Measurements from ENCODE around the gene ATPAF2. TPM values are rescaled to one million over a fixed set of nuclear protein-coding genes. Genes with fewer than 3 reads are reported as not detected.

The ATPAF2 gene
- total RNA-seq, 1 donor from 2014 or later = 20.6 TPM

DNA sequence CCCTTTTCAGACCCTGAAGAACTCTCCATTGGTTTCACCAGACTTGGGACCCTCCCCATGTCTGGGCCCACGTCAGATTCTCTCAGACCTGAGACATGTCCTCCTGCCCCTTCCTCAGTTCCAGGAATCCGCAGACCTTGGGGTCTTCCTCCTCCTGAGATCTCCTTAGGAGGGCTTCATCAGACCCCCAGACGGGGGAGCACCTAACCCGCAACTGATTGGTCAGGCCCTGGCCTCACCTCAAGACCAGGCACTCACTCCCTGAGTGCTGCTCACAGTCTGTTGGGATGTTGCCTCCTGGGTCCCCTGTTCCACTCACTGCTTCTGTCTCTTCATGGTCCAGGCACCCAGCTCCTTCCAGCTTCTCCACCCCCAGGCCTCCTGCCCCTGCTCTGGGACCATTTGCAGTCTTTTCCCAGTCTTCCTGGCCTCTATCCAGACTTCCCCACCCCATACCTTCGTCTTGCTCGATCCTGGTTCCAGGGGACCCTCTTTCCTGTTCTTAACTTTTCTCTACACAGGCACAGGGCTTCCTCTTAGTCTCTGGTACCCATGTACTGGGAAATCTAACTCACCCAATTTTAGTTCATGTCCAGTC is 1.4 kb upstream of the ATPAF2 start:
- DNase-seq (ENCODE audit: extremely low read depth, low read depth, low spot score) = no peak

DNA sequence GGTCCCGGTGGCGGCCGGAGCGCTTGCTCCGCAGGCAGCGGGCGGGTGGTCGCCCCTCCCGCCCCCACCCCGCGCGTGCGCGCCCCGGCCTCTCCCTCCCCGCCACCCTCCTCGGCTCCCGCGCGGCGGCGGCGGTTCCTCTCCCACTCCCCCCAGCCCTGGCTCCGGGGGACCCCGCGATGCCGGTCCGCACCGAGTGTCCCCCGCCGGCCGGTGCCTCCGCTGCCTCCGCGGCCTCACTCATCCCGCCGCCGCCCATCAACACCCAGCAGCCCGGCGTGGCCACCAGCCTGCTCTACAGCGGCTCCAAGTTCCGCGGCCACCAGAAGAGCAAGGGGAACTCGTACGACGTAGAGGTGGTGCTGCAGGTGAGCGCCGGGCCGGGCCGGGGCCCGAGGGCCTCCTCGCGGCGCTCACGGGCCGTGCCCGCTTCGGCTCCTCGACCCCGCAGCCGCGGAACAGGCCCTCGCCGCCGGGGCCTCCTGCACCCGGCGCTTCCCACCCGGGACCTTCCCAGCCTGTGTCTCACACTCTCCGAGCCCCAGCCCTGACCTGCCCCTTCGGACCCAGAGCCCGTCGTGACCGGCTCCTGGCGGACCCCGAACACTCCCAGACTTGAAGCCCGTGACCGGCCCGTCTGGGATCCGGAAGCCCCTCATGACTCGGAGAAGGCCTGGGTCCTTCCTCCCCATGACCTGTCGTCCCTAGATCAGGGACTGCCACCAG is 730 bp upstream of the ATPAF2 start:
- no peak for DNase-seq (ENCODE audit: extremely low read depth, low read depth, low spot score)

DNA sequence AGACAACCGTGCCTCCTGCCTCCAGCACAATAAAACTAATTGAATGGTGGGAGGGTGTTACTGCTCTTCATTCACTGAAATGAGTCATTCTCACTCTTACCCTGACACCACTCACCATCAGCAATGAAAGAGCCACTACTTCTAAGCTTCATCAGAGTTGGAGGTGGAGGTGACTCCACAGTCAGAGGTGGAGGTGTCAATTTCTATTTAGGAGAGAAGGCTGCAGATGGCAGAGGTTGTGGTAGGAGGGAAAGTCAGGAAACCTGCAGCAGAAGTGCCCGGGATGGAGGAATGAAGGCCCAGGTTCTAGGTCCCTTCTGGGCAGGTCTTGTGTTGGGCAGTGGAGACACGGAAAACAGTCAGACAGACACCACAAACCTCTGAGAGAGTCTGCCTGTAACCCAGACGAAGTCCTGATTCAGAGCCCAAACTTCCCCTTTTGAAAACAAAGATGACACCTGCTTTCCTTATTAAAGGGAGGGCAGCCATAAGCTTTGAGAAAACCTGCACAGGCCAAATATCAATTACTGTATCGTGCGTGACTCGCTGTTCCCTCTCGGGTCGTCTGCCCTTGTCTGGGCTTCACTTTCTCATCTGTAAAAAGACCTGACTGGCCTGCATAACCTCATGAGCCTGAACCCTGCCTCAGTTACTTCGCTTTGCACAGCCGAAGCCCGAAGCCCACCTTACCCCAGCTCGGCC is 668 bp downstream of the ATPAF2 start:
- DNase-seq (ENCODE audit: extremely low read depth, low read depth, low spot score) = no peak

DNA sequence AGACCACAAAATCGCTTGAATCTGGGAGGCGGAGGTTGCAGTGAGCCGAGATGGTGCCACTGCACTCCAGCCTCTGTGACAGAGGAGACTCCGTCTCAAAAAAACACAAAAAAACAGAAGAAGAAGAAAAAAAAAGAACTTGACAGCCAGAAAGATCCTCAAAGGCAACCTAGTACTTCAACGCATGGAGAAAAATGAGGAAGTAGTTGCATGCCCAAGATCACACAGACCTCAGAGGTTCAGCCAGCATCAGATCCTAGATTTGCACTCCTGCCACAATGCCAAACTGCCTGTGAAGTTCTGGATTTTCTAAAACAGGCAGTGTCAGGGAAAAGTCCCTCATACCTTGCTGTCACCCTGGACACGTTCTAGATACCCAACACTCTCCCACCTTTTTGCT is 1.5 kb downstream of the ATPAF2 start:
- no peak for DNase-seq (ENCODE audit: extremely low read depth, low read depth, low spot score)

DNA sequence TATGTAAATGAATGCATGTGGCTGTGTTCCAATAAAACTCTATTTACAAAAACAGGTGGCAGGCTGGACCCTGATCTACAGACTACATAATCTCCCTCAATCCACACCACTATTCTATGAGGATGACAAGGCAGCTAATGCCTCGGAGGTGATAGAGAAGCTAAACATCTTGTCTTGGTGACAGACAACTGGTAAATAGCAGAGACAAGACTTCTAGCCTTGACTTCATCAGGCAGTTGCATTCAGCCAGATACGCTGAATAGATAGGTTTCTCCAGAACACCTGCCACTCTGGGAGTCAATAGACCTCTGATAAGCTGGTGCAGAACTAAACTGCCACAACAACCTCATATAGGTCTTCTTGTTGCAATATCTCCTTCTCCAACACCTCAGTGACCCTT is 3.3 kb downstream of the ATPAF2 start:
- DNase-seq (ENCODE audit: extremely low read depth, low read depth, low spot score) = no peak

DNA sequence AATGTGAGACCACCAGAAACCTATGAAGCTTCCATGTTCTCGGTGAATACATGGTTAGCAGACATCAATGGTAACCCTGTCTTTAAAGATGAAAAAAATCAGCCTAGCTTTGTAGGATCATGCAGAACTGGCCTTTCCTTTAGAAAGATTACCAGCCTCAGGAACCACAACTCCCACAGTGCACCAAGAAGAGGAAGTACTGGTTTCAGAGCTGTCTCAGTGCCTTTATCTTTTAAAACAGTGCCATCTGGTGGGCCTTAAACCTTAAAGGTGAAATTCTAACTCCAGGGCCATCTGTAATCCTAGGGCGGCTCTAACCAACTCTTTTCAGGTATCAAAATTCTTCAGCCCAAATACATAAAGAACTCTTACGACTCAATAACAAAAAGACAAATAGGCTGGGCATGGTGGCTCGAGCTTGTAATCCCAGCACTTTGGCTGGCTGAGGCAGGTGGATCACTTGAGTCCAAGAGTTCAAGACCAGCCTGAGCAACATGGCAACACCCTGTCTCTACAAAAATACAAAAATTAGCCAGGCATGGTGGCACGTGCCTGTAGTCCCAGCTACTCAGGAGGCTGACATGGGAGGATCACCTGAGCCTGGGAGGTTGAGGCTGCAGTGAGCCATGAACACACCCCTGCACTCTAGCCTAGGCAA is 5.4 kb downstream of the ATPAF2 start:
- DNase-seq (ENCODE audit: extremely low read depth, low read depth, low spot score) = peak; percentile 75

DNA sequence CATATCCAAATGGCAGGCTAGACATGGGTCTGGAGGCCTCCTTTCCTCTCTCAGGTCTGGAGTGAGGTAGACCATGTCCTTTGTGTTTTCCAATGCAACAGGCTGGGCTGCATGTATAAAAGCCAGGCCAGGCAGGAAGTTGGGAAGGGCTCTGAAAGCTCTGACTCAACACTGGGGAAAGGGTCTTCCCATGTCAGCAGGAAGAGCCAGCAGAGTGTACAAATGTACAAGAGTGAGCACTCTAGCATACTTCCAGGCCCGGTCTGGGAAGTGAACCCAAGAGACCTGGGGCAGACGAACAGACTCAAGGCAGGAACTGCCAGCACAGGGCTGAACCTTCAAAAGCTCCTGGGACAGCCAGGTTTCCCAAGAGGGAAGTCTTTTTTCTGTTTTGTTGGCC is 7.0 kb downstream of the ATPAF2 start:
- no peak for DNase-seq (ENCODE audit: extremely low read depth, low read depth, low spot score)

DNA sequence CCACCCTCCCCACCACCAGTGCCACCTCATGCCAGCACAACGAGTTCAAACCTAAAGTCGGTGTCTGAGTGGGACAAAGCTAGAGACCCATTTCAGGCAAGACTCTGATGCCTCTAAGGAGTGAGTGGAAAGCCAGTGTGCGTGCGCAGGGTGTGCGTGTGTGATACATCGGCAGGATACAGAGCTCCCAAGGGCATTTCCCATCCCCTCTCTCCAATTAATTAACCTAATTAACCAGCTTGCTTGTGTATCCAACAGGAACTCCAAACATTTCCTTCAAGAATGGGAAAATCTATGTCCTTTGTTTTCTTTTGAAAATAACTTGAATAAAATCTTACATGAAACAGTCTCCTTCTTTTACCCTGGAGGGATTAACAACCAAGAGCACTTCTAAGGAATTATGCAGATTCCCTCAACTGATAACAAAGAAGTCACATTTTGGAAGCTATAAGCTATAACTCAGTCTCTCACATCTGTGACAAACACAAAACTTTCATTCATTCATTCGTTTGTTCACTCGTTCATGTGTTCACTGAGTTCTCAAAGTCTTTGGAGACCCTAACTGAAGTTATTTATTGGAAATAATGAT is 9.9 kb downstream of the ATPAF2 start:
- no peak for DNase-seq (ENCODE audit: extremely low read depth, low read depth, low spot score)

DNA sequence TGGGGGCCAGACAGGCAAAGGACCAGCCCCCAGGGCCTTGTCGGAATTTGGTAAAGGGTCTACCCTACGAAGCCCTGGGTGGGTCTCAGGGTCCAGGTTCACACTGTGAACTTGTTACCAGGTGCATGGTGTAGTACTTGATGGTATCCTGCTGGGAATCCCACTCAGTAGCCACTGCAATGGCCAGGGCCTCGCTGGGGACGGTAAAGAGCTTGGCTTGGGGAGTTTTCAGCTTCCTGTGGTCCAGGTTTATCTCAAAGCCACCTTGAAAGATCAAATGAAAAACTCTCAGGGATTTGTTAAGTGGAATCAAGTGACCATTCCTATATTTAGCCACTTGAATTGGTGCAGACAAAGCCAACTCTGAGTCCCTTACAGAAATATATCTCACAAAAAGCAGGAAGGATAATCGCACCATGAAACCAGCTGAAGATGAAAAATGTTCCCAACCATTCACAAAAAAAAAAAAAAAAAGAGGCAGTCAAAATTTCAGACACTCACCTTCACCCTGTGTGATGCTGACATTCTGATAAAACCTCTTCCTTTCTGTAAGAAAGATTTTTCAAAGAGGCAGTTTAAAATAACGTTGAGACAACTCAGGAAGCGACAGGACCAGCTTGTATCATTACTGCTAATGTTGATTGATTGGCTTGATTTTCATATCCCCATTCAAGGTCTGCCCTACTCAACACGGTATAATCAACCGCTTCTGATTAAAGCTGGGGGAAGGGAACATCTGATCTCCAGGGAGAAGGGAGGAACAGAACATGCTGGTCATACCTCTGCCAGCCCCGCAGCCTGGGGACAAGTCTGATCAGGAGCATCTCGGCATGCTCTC is 10.6 kb downstream of the ATPAF2 start:
- no peak for DNase-seq (ENCODE audit: extremely low read depth, low read depth, low spot score)

DNA sequence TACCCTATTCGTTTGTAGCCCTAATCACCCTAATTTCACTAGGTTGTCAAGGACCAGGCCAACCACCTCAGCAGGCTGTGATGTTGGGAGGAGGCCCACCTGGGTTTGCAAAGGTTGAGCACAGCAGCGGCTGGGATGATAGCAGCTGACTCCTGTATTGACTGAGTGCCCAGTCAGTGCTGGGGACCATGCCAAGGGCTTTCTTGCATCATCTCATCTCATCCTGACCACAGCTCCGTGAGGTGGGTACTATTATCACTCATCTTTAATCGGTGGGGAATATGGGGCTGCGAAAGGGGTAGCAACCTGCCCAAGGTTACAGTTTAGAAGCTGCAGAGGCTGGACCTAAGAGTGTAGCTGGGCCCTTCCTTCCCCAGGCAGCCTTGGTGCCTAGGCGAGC is 11.7 kb downstream of the ATPAF2 start:
- DNase-seq (ENCODE audit: extremely low read depth, low read depth, low spot score) = no peak

DNA sequence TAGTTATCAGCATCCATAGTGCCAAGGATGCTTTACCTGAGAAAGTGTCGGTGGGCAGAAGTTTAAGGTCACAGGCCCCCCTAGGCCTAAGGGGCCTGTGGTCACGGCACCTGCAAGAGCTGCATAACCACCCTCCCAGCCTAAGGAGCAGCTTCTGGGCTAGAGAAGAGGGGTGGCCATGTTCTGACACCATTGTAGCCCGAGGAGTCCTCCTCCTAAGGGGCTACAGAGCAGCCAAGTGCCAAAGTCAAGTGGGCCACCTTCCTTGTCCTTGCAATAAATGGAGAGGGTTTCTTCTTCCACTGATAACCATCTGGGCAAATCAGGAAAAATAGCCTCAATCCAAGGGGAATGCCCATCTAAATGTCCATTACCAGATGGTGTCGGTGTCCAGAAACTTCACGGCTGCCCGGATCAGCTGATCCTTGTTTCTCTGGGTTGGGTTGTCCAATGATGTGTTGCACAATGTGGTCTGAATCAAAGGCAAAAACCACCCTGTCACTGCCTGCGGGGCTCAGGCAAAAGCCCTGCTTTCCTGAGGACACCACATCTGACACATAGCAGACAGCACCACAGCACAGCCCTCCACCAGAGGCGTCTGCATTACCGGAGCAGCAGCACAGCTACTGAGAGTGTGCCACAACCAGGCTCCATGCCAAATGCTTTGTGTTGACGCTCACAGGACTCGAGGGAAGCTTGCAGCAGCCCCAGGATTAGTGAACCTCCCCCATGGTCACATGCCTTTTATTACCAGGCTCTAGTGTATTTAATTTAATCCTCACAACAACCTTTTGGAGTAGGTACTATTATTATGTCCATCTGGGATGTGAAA is 12.8 kb downstream of the ATPAF2 start:
- DNase-seq (ENCODE audit: extremely low read depth, low read depth, low spot score) = no peak

DNA sequence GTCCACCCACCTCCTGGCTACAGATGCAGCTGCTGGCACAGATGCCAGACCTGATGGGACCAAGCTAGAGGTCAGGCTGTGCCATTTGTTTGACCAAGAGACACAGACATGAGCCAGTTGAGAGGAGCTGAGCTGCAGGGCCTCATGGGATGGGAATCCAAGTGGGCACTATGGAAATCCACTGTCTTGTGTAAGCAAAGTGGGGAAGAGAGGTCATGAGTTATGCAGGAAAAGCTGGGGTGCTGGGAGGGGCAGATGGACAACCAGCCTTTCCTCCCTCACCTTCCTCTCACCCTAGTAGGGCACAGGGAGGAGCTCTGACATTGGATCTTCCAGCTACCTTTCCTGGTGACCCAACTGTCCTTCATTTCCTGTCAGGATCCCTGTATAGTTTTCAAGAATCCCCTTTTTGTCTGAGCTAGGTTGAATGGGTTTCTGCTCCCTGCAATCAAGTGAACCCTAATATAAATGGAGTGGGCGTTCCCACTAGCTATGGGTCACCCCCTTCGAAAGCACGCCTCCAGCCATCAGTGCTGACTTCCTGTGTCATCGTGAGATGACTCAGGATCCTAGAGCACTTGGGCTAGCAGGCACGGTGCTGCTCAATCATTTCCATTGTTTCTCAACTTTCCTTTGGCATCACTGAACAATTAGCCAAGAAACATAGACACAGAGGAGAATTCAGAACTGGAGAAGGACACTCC is 13.6 kb downstream of the ATPAF2 start:
- DNase-seq (ENCODE audit: extremely low read depth, low read depth, low spot score) = no peak

DNA sequence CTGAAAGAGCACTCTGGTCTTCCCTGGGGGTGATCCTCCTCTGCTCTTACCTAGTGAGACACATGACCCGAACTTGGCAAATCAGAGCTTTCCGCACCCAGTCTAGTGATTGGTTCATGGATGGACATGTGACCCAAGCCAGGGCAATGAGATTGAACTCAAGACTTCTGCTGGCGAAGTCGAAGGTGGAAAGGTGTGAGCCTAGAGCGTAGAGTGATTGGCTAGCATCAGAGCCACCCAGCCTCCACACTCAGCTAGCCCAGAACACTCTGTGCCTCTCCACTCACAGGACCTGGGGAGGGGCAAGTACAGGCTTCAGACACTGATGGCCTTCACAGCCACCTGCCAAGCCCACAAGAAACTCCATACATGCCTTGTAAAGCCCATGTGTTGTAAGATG is 17.6 kb downstream of the ATPAF2 start:
- DNase-seq (ENCODE audit: extremely low read depth, low read depth, low spot score) = no peak

DNA sequence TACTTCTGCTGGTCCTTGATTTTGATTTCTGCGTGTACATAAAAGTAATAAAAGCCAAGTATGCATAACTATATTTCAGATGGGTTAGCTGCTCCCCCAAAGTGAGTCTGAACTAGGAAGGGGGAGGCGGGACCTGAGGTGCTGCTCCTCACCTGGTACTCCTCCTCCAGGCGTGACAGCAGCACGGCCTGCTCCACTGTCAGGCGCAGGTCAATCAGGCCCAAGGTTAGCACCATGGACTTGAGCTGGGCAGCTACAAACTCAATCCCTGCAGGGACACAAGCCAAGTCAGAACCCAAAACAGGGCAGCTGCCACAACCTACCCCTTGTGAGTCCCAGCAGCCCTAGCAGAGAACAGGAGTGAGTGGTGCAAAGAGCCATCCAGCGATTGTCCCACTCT is 18.0 kb downstream of the ATPAF2 start:
- DNase-seq (ENCODE audit: extremely low read depth, low read depth, low spot score) = no peak

DNA sequence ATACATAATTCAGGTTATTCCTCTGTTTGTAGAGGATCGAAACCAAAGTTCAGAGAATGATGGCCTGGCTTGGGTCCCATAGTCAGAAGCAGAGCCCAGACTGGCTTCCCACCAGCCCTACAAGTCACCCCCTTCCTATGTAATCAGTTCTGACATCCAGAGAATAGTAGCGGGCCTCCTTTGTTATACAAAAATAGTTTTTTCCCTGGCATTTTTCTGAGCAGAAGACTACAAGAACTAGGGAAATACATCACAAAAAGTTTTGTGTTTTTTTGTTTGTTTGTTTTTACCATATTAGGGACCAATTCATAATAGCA is 19.2 kb downstream of the ATPAF2 start:
- DNase-seq (ENCODE audit: extremely low read depth, low read depth, low spot score) = no peak

DNA sequence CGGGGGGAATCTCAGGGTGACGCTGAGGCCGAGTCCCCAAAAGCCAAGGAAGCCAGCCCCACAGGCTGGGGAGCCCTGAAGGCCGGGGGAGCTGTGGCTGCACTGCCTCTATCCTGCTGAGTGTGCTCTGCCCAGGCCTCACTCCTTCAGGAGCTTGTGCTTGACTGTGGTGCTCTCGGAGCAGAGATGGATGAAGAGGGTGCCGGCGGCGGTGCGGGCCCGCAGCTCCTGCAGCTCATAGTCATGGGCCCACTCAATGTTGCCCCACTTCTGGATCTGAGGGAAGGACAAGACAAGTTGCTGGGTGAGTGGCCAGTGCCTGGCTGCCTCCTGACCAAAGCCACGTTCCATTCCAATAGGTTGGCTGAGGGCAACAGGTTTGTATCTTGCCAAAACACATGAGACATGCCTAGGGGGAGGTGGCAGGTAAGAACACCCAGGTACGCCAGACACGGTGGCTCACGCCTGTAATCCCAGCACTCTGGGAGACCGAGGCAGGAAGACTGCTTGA is 20.5 kb downstream of the ATPAF2 start:
- DNase-seq (ENCODE audit: extremely low read depth, low read depth, low spot score) = no peak

DNA sequence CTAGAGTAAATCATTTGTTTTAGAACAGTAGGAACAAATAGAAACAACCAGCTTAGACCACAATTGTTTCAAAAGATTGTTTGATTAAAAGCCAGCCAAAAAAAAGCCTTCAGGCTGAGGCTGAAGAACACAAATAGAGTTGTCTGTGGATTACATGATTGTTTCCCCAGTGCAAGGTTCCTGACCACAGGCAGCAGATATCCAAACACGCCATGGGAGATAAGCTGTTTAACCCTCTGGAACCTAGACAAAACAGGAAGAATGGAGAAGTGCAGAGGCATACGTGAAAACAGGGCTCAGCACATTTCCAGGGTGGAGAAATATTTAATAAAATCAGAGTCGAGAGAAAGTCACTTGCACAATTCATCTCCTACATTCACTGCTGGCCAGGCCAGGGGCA is 21.0 kb downstream of the ATPAF2 start:
- DNase-seq (ENCODE audit: extremely low read depth, low read depth, low spot score) = no peak

DNA sequence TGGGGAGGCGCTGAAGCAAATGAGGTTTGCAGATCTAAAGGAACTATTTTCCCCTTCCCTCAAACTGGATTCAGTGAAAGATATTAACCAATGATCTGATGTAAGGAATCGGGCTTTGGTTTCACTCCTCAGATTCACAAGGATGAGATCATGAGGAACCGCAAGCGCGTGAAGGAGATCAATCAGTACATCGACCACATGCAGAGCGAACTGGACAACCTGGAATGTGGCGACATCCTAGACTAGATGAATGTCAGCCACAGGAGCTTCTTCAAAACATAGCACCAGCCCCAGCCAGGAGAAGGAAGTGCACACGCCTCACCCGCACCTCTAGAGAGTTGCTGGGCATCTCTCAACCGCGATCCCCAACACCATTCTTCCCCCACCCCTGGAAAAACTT is 22.5 kb downstream of the ATPAF2 start:
- no peak for DNase-seq (ENCODE audit: extremely low read depth, low read depth, low spot score)

DNA sequence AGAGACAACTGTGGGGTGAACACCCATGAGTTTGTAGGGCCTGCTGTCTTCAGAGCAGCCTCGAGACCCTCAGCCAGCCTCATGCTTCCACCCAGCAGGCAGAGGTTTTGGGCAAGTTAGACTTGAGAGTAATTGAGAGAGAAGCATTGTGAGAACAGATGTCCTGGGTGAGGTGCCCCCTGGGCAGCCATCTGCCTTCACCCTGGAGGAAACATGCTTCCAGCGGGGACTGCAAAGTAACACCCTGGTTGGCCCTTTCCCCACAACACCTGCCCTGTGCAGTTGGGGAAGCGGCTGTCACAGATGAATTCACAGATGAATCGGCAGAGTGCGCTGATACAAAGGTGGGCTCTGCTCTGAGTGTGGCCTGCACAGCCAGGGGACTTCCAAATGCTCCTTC is 23.4 kb downstream of the ATPAF2 start:
- DNase-seq (ENCODE audit: extremely low read depth, low read depth, low spot score) = no peak

Measured in glomerular endothelial cell (primary cell).